Kidney tubule cell (primary cell): ENCODE measurements around the gene ERCC2.

ENCODE experiments used
- DNase-seq: peaks from one replicate; pipeline ENCODE4 v3.0.0-alpha.2; 2018; ENCODE audit warnings: low spot score

ERCC2 gene

DNA sequence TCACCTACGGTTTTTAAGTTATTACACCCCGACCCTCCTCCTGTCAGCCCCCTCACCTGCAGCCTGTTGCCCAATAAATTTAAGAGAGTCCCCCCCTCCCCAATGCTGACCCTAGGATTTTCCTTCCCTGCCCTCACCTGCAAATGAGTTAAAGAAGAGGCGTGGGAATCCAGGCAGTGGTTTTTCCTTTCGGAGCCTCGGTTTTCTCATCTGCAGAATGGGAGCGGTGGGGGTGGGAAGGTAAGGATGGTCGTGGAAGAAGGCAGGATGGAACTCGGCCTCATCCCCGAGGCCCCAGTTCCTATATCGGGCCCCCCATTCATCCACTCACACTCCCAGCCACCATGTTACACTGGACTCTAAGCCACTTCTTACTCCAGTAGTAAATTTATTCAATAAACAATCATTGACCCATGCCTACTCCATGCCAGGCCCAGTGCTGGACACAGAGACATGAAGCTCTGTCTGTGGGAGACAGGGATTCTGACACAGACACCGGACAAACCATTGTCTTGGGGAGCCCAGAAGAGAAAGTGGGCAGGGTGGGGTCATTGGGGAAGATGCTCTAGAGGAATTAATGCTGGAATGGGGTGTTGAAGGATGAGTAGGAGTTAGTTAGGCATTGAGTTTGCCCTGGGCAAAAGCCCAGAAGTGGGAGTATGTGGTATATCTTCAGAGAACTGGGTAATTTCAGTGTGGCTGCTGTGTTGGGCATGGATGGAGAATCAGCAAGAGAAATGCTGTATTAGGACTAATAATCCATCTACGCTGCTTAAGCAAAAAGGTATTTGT, 66.9 kb downstream of the ERCC2 start:
- DNase-seq, result no peak

GRCh38 chr19:45302416-45302815, 68.0 kb downstream of the ERCC2 start:
- no peak for DNase-seq
